A673 (cell line): Measurements from ENCODE around the gene YTHDF1. TPM values are rescaled to one million over a fixed set of nuclear protein-coding genes. Genes with fewer than 3 reads are reported as not detected.

Source experiments
- BruUV-seq: library from RNA; stranded (reverse); fragments of 400-500 nt; replicated peaks from 2 replicates; lab custom pipeline; 2021; lab: Mats Ljungman, UMichigan
- CTCF ChIA-PET: fragments of 300-600 bp; sonication (Branson Sonifier 250); formaldehyde crosslinking; loops from one replicate; lab custom pipeline; 2022; ENCODE audit warnings: antibody characterized with exemption; lab: Charles Lee
- POLR2A ChIA-PET: fragments of 300-600 bp; sonication (Branson Sonifier 250); formaldehyde crosslinking; loops from one replicate; lab custom pipeline; 2022; ENCODE audit warnings: antibody characterized with exemption; ENCODE audit not compliant: low non-redundant PET; lab: Charles Lee
- DNase-seq: peaks from one replicate; pipeline ENCODE4 v3.0.0-alpha.2; 2015; ENCODE audit warnings: low spot score
- H3K27ac ChIP-seq: fragments of 200-600 bp; sonication (generic); 2 replicates; pipeline ENCODE4 v1.5.1; 2016; ENCODE audit warnings: mixed run types, low read depth, mild to moderate bottlenecking, mixed read lengths, antibody characterized with exemption, low read length; ENCODE audit not compliant: poor library complexity, severe bottlenecking
- H3K27me3 ChIP-seq: fragments of 200-600 bp; sonication (generic); replicated peaks from 2 replicates; pipeline ENCODE4 v1.6.1; 2017; ENCODE audit warnings: mixed run types, low read depth, mild to moderate bottlenecking, mixed read lengths, antibody characterized with exemption, low read length; ENCODE audit not compliant: insufficient read depth, poor library complexity
- H3K36me3 ChIP-seq: fragments of 200-600 bp; sonication (generic); 2 replicates; pipeline ENCODE4 v1.6.1; 2016; ENCODE audit warnings: mixed run types, mild to moderate bottlenecking, mixed read lengths, antibody characterized with exemption, low read length; ENCODE audit not compliant: insufficient read depth, poor library complexity, severe bottlenecking
- H3K4me1 ChIP-seq: fragments of 200-600 bp; sonication (generic); 2 replicates; pipeline ENCODE4 v1.6.1; 2017; ENCODE audit warnings: mixed run types, mild to moderate bottlenecking, mixed read lengths, antibody characterized with exemption, low read length; ENCODE audit not compliant: insufficient read depth, poor library complexity, severe bottlenecking
- H3K4me3 ChIP-seq: fragments of 200-600 bp; sonication (generic); 2 replicates; pipeline ENCODE4 v1.5.1; 2016; ENCODE audit warnings: low read depth, mixed run types, mild to moderate bottlenecking, mixed read lengths, low read length; ENCODE audit not compliant: poor library complexity, severe bottlenecking
- H3K9me3 ChIP-seq: fragments of 200-600 bp; sonication (generic); 2 replicates; pipeline ENCODE4 v1.6.1; 2016; ENCODE audit warnings: mixed run types, low read depth, mild to moderate bottlenecking, mixed read lengths, antibody characterized with exemption, low read length; ENCODE audit not compliant: poor library complexity, severe bottlenecking
- CTCF ChIP-seq: fragments of 300-800, 200-600 bp; sonication (generic); conservative IDR thresholded peaks from 2 replicates; pipeline ENCODE4 v1.5.1; 2017; ENCODE audit warnings: low read depth, mild to moderate bottlenecking, antibody characterized with exemption, low read length, moderate library complexity, mixed read lengths
- EZH2 ChIP-seq: fragments of 200-600 bp; sonication (generic); IDR thresholded peaks from 2 replicates; pipeline ENCODE4 v1.6.1; 2017; ENCODE audit warnings: borderline replicate concordance, low read depth, mild to moderate bottlenecking, mixed read lengths, antibody characterized with exemption, low read length; ENCODE audit not compliant: poor library complexity, severe bottlenecking
- intact Hi-C: fragments of 100-400 bp; cut with micrococcal nuclease; formaldehyde crosslinking; loops from one replicate; pipeline ENCODE4 v1.10.0; 2022; ENCODE audit not compliant: unreplicated experiment
- total RNA-seq: library from RNA; stranded (reverse); gene quantifications from 2 replicates; pipeline ENCODE4 v1.2.3, GENCODE V29; 2021

Gene YTHDF1
- total RNA-seq, 1 experiment from 2014 or later: 52.4 TPM

DNA sequence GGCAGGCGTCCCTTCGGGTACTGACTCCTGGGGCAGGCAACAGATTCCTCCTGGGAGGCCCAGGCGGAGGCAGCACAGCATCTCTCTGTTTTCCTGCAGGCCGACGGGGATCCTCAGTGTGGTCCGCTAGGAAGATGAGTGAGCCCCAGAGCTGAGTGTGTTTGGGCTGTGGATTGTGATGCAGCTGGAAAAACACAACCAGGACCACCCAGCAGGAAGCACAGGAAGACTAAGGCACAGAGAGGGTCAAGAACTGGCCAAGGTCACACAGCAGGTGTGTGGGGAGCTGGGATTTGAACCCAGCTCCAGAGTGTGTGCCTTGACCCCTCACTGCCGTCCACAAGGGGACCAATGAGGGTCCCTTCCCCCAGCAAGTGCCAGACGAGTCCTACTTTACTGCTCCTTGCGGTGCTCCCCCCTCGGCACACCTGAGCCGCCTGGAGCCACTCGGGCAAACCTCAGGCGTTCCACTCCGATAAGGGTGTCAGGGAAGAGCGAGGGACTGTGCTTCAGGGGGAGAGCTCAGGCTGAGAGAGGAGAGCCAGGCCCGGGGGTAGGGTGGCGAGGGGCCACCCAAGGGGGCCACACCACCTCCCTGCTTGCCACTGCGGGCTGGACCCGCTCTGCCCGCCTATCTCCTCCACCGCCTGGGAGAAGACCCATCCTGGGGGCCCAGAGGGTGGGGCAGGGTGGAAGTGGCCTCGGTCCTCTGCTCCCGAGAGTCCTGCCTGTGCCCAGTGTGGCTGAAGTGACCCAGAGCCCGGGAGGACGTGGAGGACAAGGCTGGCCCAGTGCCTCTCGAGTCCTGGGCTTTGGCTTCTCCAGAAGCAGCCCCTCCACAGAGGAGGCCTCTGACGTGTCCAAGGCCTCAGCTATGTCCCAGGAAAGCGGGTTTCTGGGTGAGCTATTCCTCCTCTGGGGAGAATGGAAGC, 63.3 kb downstream of the YTHDF1 start:
- H3K36me3 ChIP-seq: no peaks in the 10 kb centered on the region
- no peak overlapping the region for H3K27ac ChIP-seq
- DNase-seq: no peak
- intact Hi-C loops: no loop called here
- CTCF ChIA-PET: interaction anchor here (0.7 kb wide), 1 partner anchor 98 kb away, joined by 3 read pairs; no protein-coding TSS in a partner anchor
- no TSS peak for BruUV-seq
- H3K4me3 ChIP-seq: no peak overlapping the region
- peaks cover 71% of the 10 kb centered on the region for H3K27me3 ChIP-seq
- peaks cover 10% of the 10 kb centered on the region for H3K9me3 ChIP-seq
- TF ChIP-seq EZH2 (no peak), CTCF (no peak)
- H3K4me1 ChIP-seq: no peaks in the 10 kb centered on the region
- POLR2A ChIA-PET: no interaction called here

- TF ChIP-seq EZH2: no peak
- TF ChIP-seq CTCF: no peak
- peaks cover 16% of the 10 kb centered on the region for H3K9me3 ChIP-seq
- intact Hi-C loops: no loop called here
- H3K4me3 ChIP-seq: no peak overlapping the region
- DNase-seq: no peak
- H3K36me3 ChIP-seq: no peaks in the 10 kb centered on the region
- CTCF ChIA-PET: interaction anchor here (0.7 kb wide), 1 partner anchor 97 kb away, joined by 3 read pairs; no protein-coding TSS in a partner anchor
- peaks cover 80% of the 10 kb centered on the region for H3K27me3 ChIP-seq
- no peaks in the 10 kb centered on the region for H3K4me1 ChIP-seq
- no TSS peak for BruUV-seq
- H3K27ac ChIP-seq: no peak overlapping the region
- POLR2A ChIA-PET: no interaction called here
Observed at GRCh38 chr20:63151554-63152321, 64.2 kb downstream of the YTHDF1 start.

DNA sequence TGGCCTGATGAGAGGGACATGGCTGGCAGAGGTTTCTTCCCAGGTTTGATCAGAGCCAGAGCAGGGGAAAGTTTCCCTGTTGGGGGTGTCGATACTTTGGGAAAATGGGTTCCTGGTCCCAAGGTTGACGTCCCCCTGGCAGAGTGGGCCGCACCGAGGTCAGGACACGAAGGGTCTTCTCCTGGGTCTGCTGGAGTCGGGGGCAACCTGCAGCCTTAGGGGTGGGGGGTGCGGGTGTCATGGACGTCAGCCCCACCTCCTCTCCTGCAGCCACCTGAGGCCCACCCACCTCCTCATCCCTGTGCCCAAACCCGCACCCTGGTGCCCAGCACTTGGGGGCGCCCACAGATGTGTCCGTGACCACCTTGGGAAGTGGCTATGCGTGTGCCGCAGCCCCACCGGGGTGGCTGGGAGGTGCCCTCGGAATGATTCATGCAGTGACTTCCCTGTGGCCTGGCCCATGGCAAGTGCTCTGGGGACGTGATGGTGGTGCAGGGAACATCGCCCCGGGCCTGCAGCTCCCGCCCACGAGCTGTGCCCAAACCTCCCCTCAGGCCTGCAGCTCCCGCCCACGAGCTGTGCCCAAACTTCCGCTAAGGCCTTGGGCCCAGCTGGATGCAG, 64.9 kb downstream of the YTHDF1 start:
- H3K27ac ChIP-seq: no peak overlapping the region
- POLR2A ChIA-PET: no interaction called here
- no peak for DNase-seq
- no peaks in the 10 kb centered on the region for H3K4me1 ChIP-seq
- H3K4me3 ChIP-seq: no peak overlapping the region
- H3K9me3 ChIP-seq: peaks cover 16% of the 10 kb centered on the region
- intact Hi-C loops: no loop called here
- TF ChIP-seq CTCF (no peak), EZH2 (no peak)
- H3K36me3 ChIP-seq: no peaks in the 10 kb centered on the region
- BruUV-seq: no TSS peak
- peaks cover 81% of the 10 kb centered on the region for H3K27me3 ChIP-seq
- CTCF ChIA-PET: no interaction called here
